ENCODE data around the gene PFDN1.

PFDN1 gene

DNA sequence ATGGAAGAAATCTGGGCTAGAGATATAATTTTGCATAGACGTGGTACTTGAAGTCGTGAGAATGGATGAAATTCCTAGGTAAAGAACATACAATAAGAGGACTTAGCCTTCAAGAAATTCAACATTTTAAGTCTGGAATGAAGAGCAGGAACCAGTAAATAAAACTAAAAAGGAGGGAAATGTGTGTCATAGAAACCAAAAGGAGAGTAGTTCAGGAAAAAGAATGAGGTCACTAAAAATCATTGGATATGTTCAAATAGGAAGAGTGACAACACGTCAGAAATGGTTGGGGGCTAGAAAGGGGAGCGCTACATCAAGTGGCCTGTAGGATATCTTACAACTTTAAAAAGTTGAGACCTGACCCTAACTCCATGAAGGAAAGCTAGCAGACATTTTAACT is 44.0 kb downstream of the PFDN1 start:
- DNase-seq (ENCODE audit: low spot score): no peak

DNA sequence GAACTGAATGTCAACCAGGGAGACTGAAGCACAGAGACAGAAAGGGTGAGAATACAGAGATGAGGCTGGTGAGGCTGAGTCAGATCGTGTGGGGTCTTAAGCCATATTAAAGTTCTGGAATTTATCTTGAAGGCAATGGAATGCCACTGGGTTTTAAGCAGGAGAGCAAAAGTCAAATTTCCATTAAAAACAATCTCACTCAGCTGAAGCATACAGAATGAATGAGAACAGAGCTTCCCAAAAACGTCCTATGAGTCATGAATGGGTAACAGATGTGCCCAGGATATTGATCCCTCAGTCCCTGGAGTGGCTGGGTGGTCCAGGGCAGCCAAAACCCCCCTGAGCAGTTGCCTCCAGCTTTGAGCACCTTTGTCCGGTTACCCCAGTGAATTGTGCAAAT is 44.9 kb downstream of the PFDN1 start:
- DNase-seq (ENCODE audit: low spot score): no peak

DNA sequence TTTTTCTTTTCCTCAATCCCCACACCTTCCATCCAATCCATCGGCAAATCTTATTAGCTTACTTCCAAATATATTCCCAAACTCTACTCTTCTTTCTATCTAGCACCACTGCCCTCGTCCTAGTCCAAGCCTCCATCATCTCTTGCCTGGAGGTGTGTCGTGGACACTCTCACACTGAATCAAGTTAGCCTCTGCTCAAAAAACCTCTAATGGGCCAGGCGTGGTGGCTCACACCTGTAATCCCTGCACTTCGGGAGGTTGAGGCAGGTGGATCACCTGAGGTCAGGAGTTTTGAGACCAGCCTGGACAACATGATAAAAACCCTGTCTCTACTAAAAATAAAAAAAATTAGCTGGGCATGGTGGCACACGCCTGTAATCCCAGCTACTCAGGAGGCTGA is 46.2 kb downstream of the PFDN1 start:
- DNase-seq (ENCODE audit: low spot score): no peak

- DNase-seq (ENCODE audit: low spot score): no peak
Measured at GRCh38 chr5:140255460-140256157, 47.3 kb downstream of the PFDN1 start.

- no peak for DNase-seq (ENCODE audit: low spot score)
Measured at GRCh38 chr5:140253985-140254384, 48.9 kb downstream of the PFDN1 start.

GRCh38 chr5:140252470-140253126 is 50.3 kb downstream of the PFDN1 start:
- no peak for DNase-seq (ENCODE audit: low spot score)

GRCh38 chr5:140251527-140251973 is 51.4 kb downstream of the PFDN1 start:
- peak; percentile 98 for DNase-seq (ENCODE audit: low spot score)

- no peak for DNase-seq (ENCODE audit: low spot score)
Measured at GRCh38 chr5:140250386-140250785, 52.5 kb downstream of the PFDN1 start.

DNA sequence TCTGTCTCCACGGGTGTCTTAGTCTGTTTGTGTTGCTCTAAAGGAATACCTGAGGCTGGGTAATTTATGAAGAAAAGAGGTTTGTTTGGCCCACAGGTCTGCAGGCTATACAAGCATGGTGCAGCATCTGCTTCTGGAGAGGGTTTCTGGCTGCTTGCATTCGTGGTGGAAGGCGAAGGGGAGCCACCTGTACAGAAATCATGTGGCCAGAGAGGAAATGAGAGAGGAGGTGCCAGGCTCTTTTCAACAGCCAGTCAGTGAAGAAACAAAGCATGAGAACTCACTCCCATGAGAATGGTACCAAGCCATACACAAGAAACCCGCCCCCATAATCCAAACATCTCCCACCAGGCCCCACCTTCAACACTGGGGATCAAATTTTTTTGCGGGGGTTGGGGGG is 53.4 kb downstream of the PFDN1 start:
- no peak for DNase-seq (ENCODE audit: low spot score)

GRCh38 chr5:140248414-140248813 is 54.5 kb downstream of the PFDN1 start:
- no peak for DNase-seq (ENCODE audit: low spot score)

GRCh38 chr5:140246378-140247122 is 56.4 kb downstream of the PFDN1 start:
- peak; percentile 73 for DNase-seq (ENCODE audit: low spot score)

DNA sequence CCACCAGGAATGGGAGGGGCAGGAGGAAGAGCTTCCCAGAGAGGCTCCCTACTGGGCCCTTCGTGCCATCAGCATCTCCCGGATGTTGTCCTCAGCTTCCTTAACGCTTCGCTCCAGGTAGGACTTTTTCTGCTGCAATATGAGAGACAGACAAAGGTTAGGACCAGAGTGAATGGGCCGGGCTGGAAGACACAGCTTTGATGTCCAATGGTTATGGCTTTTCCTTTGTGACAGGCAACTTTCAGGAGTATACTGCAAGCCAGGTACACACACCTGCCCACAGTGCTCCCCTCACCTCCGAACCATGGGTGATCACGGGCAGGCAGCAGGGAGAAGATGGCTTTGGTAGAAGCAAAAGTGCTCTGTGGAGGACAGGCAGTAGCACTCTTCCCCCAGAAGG is 57.0 kb downstream of the PFDN1 start:
- DNase-seq (ENCODE audit: low spot score): no peak

DNA sequence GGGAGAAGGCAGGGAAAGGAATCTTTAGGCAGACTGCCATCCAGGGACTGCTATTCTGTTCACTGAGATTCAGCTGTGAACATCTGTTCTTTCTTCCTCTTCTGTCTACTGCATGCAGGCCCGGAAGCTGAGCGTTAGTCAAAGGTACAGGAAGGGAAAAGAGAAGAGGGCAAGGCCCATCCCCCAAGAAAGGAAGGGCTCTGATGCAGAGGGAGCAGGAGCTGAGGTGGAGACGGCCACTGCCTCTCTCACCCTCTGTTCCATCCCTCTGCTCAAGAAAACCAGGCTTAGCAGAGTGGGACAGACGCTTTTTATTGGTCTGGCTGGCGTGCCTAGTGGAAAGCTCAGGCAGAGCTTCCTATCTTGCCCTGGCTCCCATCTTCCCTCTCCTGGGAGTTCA is 57.6 kb downstream of the PFDN1 start:
- DNase-seq (ENCODE audit: low spot score): no peak

DNA sequence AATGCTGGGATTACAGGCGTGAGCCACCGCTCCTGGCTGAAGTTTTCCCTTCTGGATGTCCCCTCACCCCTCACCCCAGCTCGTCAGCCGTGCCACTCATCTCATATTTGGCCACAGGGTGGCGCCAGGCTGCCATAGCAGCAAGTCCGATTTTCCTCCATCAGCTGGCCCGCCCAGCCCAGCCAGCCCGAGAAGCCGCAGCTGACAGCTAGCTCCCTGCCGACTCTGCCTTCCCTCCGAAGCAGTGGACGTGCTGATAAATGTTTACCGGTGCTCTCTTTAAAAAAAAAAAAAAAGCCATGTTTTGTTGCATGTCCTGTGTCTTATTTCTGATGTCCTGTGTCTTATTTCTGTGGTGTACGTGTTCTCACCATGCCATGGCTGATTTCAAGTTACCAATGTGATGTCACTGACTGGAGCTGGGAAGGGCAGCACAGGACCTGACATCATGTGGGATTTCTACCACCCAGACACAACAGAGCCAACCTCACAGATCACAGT is 58.3 kb downstream of the PFDN1 start:
- peak; percentile 90 for DNase-seq (ENCODE audit: low spot score)

- peak; percentile 80 for DNase-seq (ENCODE audit: low spot score)
Measured at GRCh38 chr5:140243706-140244250, 59.1 kb downstream of the PFDN1 start.

GRCh38 chr5:140242890-140243585 is 59.9 kb downstream of the PFDN1 start:
- DNase-seq (ENCODE audit: low spot score): no peak

DNA sequence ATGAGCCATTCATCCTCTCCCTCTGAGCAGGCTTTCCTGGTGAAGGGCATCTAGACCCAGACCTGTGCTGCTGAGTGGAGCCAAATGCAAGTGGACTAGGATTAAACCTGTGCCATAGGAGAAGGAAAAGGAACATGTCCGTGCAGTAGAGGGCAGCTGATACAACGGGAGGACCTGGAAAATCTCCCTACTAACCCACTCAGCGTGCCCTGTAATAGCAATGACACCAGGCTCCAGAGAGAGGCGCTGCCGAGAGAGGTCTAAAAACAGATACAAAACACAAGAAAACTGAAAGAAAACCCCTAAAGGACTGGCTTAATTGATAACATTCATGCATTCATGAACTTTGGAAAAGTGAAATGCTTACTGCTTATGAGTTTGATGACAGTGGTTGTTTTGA is 60.8 kb downstream of the PFDN1 start:
- no peak for DNase-seq (ENCODE audit: low spot score)

GRCh38 chr5:140240987-140241706 is 61.8 kb downstream of the PFDN1 start:
- DNase-seq (ENCODE audit: low spot score): peak; percentile 93

DNA sequence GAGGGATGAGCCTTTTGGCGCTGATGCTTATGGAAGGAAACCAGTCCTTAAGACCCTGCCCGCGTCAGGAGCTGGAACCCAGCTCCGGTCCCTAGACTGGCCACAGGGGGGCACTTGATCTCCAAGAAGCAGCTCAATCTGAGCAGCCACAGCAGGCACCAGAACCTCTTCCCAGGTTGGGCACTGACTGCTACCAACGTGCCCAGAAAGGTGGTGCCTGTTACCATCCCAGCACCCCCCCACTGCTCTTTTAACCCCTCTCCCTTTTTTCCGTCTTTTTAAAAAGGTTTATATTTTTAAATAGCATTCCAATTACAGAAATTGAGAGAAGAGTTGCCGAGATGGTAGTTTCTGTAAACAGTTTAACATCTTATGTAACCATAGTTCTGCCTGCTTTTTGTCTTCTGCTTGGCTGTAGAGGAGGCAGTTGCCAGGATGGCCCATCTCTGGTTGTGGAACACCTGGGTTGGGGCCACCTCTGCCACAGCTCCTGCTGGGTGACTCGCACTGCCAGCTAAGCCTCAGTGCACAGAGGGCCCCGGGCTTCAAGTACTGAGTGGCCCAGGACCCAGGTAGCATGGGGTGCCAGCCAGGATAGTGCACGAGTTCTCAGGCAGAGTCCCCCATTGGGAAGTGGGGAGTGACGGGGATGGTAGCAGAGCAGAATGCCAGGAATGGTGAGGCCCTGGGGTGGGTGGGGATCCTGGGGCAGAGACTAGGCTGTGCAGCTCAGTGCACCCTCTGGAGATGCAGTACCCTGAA is 62.8 kb downstream of the PFDN1 start:
- peak; percentile 65 for DNase-seq (ENCODE audit: low spot score)

- no peak for DNase-seq (ENCODE audit: low spot score)
Measured at GRCh38 chr5:140239461-140239860, 63.4 kb downstream of the PFDN1 start.

- DNase-seq (ENCODE audit: low spot score): no peak
Measured at GRCh38 chr5:140238756-140239155, 64.1 kb downstream of the PFDN1 start.
